Mucosa of stomach (tissue), 1 donor: ENCODE measurements around the gene ZNF23.

Experiments used
- H3K27me3 ChIP-seq: one replicate; pipeline ENCODE4 v1.7.0; 2013; ENCODE audit warnings: mild to moderate bottlenecking, low read length; ENCODE audit not compliant: control insufficient read depth, insufficient read depth
- H3K36me3 ChIP-seq: one replicate; pipeline ENCODE4 v1.7.0; 2013; ENCODE audit warnings: low read length; ENCODE audit not compliant: control insufficient read depth, insufficient read depth
- H3K4me1 ChIP-seq: one replicate; pipeline ENCODE4 v1.7.0; 2013; ENCODE audit warnings: mild to moderate bottlenecking, low read length; ENCODE audit not compliant: control insufficient read depth, insufficient read depth
- H3K4me3 ChIP-seq: one replicate; pipeline ENCODE4 v1.7.0; 2013; ENCODE audit warnings: low read length
- H3K9ac ChIP-seq: one replicate; pipeline ENCODE4 v1.7.0; 2013; ENCODE audit warnings: mild to moderate bottlenecking, low read length, moderate library complexity
- H3K9me3 ChIP-seq: one replicate; pipeline ENCODE4 v1.7.0; 2013; ENCODE audit warnings: mild to moderate bottlenecking, low read length, moderate library complexity; ENCODE audit not compliant: control insufficient read depth
- donor health status: Pancreatic carcinoma.

The ZNF23 gene

GRCh38 chr16:71423865-71424264, 38.2 kb downstream of the ZNF23 start:
- H3K36me3 ChIP-seq = no peaks in the 10 kb centered on the region
- no peaks in the 10 kb centered on the region for H3K4me1 ChIP-seq
- peaks cover 16% of the 10 kb centered on the region for H3K27me3 ChIP-seq

GRCh38 chr16:71423016-71423415, 39.0 kb downstream of the ZNF23 start:
- Histone ChIP-seq H3K9me3 (no peaks in the 10 kb centered on the region), H3K27me3 (peaks cover 16% of the 10 kb centered on the region), H3K4me1 (no peaks in the 10 kb centered on the region), H3K9ac (no peak overlapping the region), H3K36me3 (no peaks in the 10 kb centered on the region), H3K4me3 (no peak overlapping the region)

More at GRCh38 chr16:71423865-71424264, 38.2 kb downstream of the ZNF23 start:
- no peak overlapping the region for H3K9ac ChIP-seq
- no peak overlapping the region for H3K4me3 ChIP-seq
- H3K9me3 ChIP-seq = no peaks in the 10 kb centered on the region

- H3K9ac ChIP-seq = no peak overlapping the region
- no peaks in the 10 kb centered on the region for H3K4me1 ChIP-seq
- H3K27me3 ChIP-seq = peaks cover 12% of the 10 kb centered on the region
Observed at GRCh38 chr16:71421911-71422310, 40.1 kb downstream of the ZNF23 start.

GRCh38 chr16:71414038-71414437, 48.0 kb downstream of the ZNF23 start:
- Histone ChIP-seq H3K9ac (no peak overlapping the region), H3K4me1 (no peaks in the 10 kb centered on the region), H3K27me3 (peaks cover 12% of the 10 kb centered on the region), H3K4me3 (no peak overlapping the region), H3K9me3 (no peaks in the 10 kb centered on the region), H3K36me3 (no peaks in the 10 kb centered on the region)

More at GRCh38 chr16:71421911-71422310, 40.1 kb downstream of the ZNF23 start:
- Histone ChIP-seq H3K36me3 (no peaks in the 10 kb centered on the region), H3K9me3 (no peaks in the 10 kb centered on the region), H3K4me3 (no peak overlapping the region)

GRCh38 chr16:71413341-71413740, 48.7 kb downstream of the ZNF23 start:
- no peak overlapping the region for H3K9ac ChIP-seq
- peaks cover 19% of the 10 kb centered on the region for H3K27me3 ChIP-seq
- H3K9me3 ChIP-seq = no peaks in the 10 kb centered on the region
- no peak overlapping the region for H3K4me3 ChIP-seq
- H3K4me1 ChIP-seq = no peaks in the 10 kb centered on the region
- H3K36me3 ChIP-seq = no peaks in the 10 kb centered on the region

GRCh38 chr16:71412270-71413160, 49.5 kb downstream of the ZNF23 start:
- Histone ChIP-seq H3K4me1 (no peaks in the 10 kb centered on the region), H3K9me3 (no peaks in the 10 kb centered on the region), H3K9ac (no peak overlapping the region), H3K27me3 (peaks cover 19% of the 10 kb centered on the region), H3K4me3 (no peak overlapping the region), H3K36me3 (no peaks in the 10 kb centered on the region)

- no peaks in the 10 kb centered on the region for H3K9me3 ChIP-seq
- H3K4me1 ChIP-seq = no peaks in the 10 kb centered on the region
- H3K36me3 ChIP-seq = no peaks in the 10 kb centered on the region
- H3K4me3 ChIP-seq = no peak overlapping the region
- peaks cover 15% of the 10 kb centered on the region for H3K27me3 ChIP-seq
- no peak overlapping the region for H3K9ac ChIP-seq
Observed at GRCh38 chr16:71410146-71410545, 51.9 kb downstream of the ZNF23 start.

- no peaks in the 10 kb centered on the region for H3K9me3 ChIP-seq
- H3K9ac ChIP-seq = no peak overlapping the region
- H3K4me1 ChIP-seq = no peaks in the 10 kb centered on the region
- H3K27me3 ChIP-seq = peaks cover 15% of the 10 kb centered on the region
- no peak overlapping the region for H3K4me3 ChIP-seq
- no peaks in the 10 kb centered on the region for H3K36me3 ChIP-seq
Observed at GRCh38 chr16:71409011-71409775, 52.9 kb downstream of the ZNF23 start.

- Histone ChIP-seq H3K4me1 (no peaks in the 10 kb centered on the region), H3K36me3 (no peaks in the 10 kb centered on the region), H3K27me3 (peaks cover 15% of the 10 kb centered on the region), H3K9ac (no peak overlapping the region), H3K9me3 (no peaks in the 10 kb centered on the region), H3K4me3 (no peak overlapping the region)
Observed at GRCh38 chr16:71408536-71408935, 53.5 kb downstream of the ZNF23 start.

GRCh38 chr16:71407731-71408130, 54.3 kb downstream of the ZNF23 start:
- H3K9ac ChIP-seq = no peak overlapping the region
- H3K9me3 ChIP-seq = no peaks in the 10 kb centered on the region
- H3K27me3 ChIP-seq = peaks cover 15% of the 10 kb centered on the region

GRCh38 chr16:71406724-71407123, 55.3 kb downstream of the ZNF23 start:
- H3K4me1 ChIP-seq = no peaks in the 10 kb centered on the region
- no peaks in the 10 kb centered on the region for H3K36me3 ChIP-seq
- no peak overlapping the region for H3K4me3 ChIP-seq
- no peaks in the 10 kb centered on the region for H3K9me3 ChIP-seq
- H3K27me3 ChIP-seq = peaks cover 9% of the 10 kb centered on the region
- H3K9ac ChIP-seq = no peak overlapping the region

More at GRCh38 chr16:71407731-71408130, 54.3 kb downstream of the ZNF23 start:
- no peaks in the 10 kb centered on the region for H3K36me3 ChIP-seq
- H3K4me1 ChIP-seq = no peaks in the 10 kb centered on the region
- no peak overlapping the region for H3K4me3 ChIP-seq

GRCh38 chr16:71406316-71406715, 55.7 kb downstream of the ZNF23 start:
- H3K36me3 ChIP-seq = no peaks in the 10 kb centered on the region
- H3K9ac ChIP-seq = no peak overlapping the region
- no peak overlapping the region for H3K4me3 ChIP-seq
- peaks cover 9% of the 10 kb centered on the region for H3K27me3 ChIP-seq
- H3K9me3 ChIP-seq = no peaks in the 10 kb centered on the region
- H3K4me1 ChIP-seq = no peaks in the 10 kb centered on the region
